Vagina (tissue), 2 donors: ENCODE results near the gene BTRC. TPM values are rescaled to one million over a fixed set of nuclear protein-coding genes. Genes with fewer than 3 reads are reported as not detected.

Experiments
- DNase-seq, 2 donors: peaks; one replicate each; pipeline ENCODE4 v3.0.0-alpha.2; 2017; ENCODE audit errors: extremely low spot score in 2 of 2
- H3K27ac ChIP-seq: fragments of 200-600 bp; sonication (generic); one replicate; pipeline ENCODE4 v1.5.1; 2019
- H3K27me3 ChIP-seq: fragments of 200-600 bp; sonication (generic); one replicate; pipeline ENCODE4 v1.5.1; 2019
- H3K36me3 ChIP-seq, 2 donors: fragments of 200-600 bp; sonication (generic); one replicate each; pipeline ENCODE4 v1.5.1; 2017 to 2019
- H3K4me1 ChIP-seq: fragments of 200-600 bp; sonication (generic); one replicate; pipeline ENCODE4 v1.5.1; 2019
- H3K4me3 ChIP-seq, 2 donors: fragments of 200-600 bp; sonication (generic); 1 replicate in 1 of 2; 2 replicates in 1 of 2; pipeline ENCODE4 v1.5.1; 2016 to 2019
- H3K9me3 ChIP-seq: fragments of 200-600 bp; sonication (generic); one replicate; pipeline ENCODE4 v1.5.1; 2019
- POLR2A ChIP-seq, 2 donors: fragments of 450-650 bp; IDR thresholded peaks; one replicate each; pipeline ENCODE4 v1.6.1; 2017; ENCODE audit warnings: antibody characterized with exemption in 2 of 2, mild to moderate bottlenecking in 2 of 2, moderate library complexity in 2 of 2
- POLR2AphosphoS5 ChIP-seq, 2 donors: sonication (generic); formaldehyde crosslinking; IDR thresholded peaks; one replicate each; pipeline ENCODE4 v1.9.0; 2017; ENCODE audit warnings: antibody characterized with exemption in 2 of 2, mild to moderate bottlenecking in 2 of 2, low read depth in 1 of 2; ENCODE audit not compliant: insufficient read depth in 1 of 2
- intact Hi-C: fragments of 100-400 bp; cut with DNase I; formaldehyde crosslinking; loops from one replicate; pipeline ENCODE4 v1.15.1; 2023
- total RNA-seq: library from RNA; depleted of rRNA; stranded (reverse); fragments of >200 nt; gene quantifications from one replicate; pipeline ENCODE4 v1.2.3, GENCODE V29; 2016
- TF ChIP-seq, protein P1 (sequence below), 3 experiments: fragments of 450-650 bp in 2 of 3; fragments of 200-600 bp in 1 of 3; sonication (generic) in 1 of 3; IDR thresholded peaks; one replicate each; pipeline ENCODE4 v1.5.1; 2017 to 2019; ENCODE audit warnings: antibody characterized with exemption in 3 of 3, mild to moderate bottlenecking in 2 of 3, moderate library complexity in 2 of 3

The BTRC gene
- total RNA-seq, 1 donor from 2014 or later = 12.5 TPM

DNA sequence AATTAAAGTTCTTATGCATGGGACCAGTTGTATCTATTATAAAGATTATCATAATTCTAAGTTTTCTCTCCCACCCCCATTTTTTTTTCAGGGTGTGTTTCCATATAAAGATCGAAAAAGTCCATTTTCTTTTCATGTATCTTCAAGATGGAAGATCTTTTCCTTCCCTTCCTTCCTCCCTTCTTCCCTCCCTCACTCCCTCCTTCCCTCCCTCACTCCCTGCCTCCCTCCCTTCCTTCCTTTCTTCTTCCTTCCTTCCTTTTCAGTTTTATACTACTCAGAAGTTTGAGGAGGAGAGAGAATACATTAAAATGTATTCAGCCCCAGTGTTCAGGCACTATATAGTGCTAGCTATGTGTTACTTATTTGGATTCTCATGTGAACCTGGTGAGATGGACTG is 136.1 kb downstream of the BTRC start:
- H3K36me3 ChIP-seq = no peaks in the 10 kb centered on the region
- intact Hi-C loops = no loop called here
- TF ChIP-seq POLR2A (IDR thresholded peaks at IDR 0.05) = no peak
- no peak for TF ChIP-seq POLR2AphosphoS5 (IDR thresholded peaks at IDR 0.05; ENCODE audit: insufficient read depth in 1 of 2, low read depth in 1 of 2)
- TF ChIP-seq, protein P1, sequence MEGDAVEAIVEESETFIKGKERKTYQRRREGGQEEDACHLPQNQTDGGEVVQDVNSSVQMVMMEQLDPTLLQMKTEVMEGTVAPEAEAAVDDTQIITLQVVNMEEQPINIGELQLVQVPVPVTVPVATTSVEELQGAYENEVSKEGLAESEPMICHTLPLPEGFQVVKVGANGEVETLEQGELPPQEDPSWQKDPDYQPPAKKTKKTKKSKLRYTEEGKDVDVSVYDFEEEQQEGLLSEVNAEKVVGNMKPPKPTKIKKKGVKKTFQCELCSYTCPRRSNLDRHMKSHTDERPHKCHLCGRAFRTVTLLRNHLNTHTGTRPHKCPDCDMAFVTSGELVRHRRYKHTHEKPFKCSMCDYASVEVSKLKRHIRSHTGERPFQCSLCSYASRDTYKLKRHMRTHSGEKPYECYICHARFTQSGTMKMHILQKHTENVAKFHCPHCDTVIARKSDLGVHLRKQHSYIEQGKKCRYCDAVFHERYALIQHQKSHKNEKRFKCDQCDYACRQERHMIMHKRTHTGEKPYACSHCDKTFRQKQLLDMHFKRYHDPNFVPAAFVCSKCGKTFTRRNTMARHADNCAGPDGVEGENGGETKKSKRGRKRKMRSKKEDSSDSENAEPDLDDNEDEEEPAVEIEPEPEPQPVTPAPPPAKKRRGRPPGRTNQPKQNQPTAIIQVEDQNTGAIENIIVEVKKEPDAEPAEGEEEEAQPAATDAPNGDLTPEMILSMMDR (IDR thresholded peaks at IDR 0.05) = no peak
- H3K27ac ChIP-seq = no peak overlapping the region
- H3K27me3 ChIP-seq = no peaks in the 10 kb centered on the region
- H3K4me3 ChIP-seq = no peak overlapping the region
- no peak for DNase-seq
- H3K4me1 ChIP-seq = peaks cover 9% of the 10 kb centered on the region
- no peaks in the 10 kb centered on the region for H3K9me3 ChIP-seq

DNA sequence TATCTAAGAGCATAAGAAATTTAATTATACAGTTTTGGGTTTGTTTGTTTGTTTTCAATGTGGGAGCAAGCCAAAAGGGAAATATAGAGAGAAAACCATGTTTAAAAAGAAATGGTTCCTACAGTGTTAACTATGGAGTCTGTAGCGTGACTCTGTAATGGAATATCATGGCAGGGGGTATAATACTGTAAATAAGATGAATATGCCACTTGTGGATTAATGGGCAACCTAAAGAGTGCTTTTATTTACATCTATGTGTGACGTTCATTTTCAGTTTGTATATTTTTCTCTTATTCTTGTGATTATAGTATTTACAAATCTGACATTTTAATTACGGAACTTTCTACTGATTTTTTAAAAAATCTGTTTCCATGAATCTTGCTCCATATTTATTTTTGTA is 138.2 kb downstream of the BTRC start:
- H3K4me3 ChIP-seq = no peak overlapping the region

DNA sequence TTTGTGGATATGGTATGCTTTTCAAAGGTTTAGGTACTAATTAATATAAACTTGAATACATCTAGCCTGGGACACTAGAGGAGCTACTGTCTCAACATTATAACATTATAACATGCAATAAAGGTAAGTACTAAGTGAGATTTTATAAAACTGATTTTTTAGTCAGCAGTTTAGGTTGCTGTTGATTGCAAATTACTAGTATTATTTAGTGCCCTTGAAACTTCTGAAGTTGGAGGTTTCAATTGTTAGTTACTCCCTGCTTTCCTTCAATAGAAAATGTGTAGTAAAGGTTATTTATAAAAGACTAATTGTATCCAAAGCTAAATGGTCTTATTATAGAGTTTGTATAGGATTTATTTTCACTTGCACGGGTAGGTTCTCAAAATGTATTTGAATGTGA is 138.8 kb downstream of the BTRC start:
- H3K36me3 ChIP-seq = no peaks in the 10 kb centered on the region
- intact Hi-C loops = no loop called here
- H3K27me3 ChIP-seq = no peaks in the 10 kb centered on the region
- no peak overlapping the region for H3K27ac ChIP-seq
- peaks cover 9% of the 10 kb centered on the region for H3K4me1 ChIP-seq
- H3K4me3 ChIP-seq = no peak overlapping the region
- H3K9me3 ChIP-seq = no peaks in the 10 kb centered on the region
- DNase-seq = no peak
- TF ChIP-seq, protein P1 (IDR thresholded peaks at IDR 0.05) = no peak
- TF ChIP-seq POLR2A (IDR thresholded peaks at IDR 0.05) (no peak), POLR2AphosphoS5 (IDR thresholded peaks at IDR 0.05; ENCODE audit: insufficient read depth in 1 of 2, low read depth in 1 of 2) (no peak)

More for the DNA sequence above, 138.2 kb downstream of the BTRC start:
- H3K27ac ChIP-seq = no peak overlapping the region
- no peaks in the 10 kb centered on the region for H3K36me3 ChIP-seq
- DNase-seq = no peak
- peaks cover 9% of the 10 kb centered on the region for H3K4me1 ChIP-seq
- intact Hi-C loops = no loop called here
- TF ChIP-seq, protein P1 (IDR thresholded peaks at IDR 0.05) = no peak
- TF ChIP-seq POLR2A (IDR thresholded peaks at IDR 0.05) = no peak
- TF ChIP-seq POLR2AphosphoS5 (IDR thresholded peaks at IDR 0.05; ENCODE audit: insufficient read depth in 1 of 2, low read depth in 1 of 2) = no peak
- no peaks in the 10 kb centered on the region for H3K9me3 ChIP-seq
- H3K27me3 ChIP-seq = no peaks in the 10 kb centered on the region

DNA sequence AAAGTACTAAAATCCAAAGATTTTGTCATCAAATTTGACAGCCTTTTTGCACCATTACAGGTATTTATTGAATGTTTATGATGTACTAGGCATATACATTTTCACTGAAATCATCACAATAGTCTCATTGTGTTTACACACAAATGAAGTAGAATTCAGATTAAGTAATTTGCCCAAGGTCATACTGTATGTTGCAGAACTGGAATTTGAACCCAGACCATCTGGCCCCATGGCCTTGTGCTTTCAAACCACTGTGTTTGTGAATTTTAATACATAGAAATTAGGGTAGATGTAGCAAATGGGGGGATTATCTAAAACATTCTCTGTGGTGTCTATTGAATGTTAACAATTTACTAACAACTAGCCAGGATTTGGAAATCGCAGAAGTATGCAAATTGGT is 139.3 kb downstream of the BTRC start:
- Histone ChIP-seq H3K27ac (no peak overlapping the region), H3K9me3 (no peaks in the 10 kb centered on the region), H3K27me3 (no peaks in the 10 kb centered on the region), H3K36me3 (no peaks in the 10 kb centered on the region), H3K4me3 (no peak overlapping the region), H3K4me1 (peaks cover 9% of the 10 kb centered on the region)
- intact Hi-C loops = no loop called here
- DNase-seq = no peak
- TF ChIP-seq, protein P1 (IDR thresholded peaks at IDR 0.05) = no peak
- no peak for TF ChIP-seq POLR2AphosphoS5 (IDR thresholded peaks at IDR 0.05; ENCODE audit: insufficient read depth in 1 of 2, low read depth in 1 of 2)
- no peak for TF ChIP-seq POLR2A (IDR thresholded peaks at IDR 0.05)

DNA sequence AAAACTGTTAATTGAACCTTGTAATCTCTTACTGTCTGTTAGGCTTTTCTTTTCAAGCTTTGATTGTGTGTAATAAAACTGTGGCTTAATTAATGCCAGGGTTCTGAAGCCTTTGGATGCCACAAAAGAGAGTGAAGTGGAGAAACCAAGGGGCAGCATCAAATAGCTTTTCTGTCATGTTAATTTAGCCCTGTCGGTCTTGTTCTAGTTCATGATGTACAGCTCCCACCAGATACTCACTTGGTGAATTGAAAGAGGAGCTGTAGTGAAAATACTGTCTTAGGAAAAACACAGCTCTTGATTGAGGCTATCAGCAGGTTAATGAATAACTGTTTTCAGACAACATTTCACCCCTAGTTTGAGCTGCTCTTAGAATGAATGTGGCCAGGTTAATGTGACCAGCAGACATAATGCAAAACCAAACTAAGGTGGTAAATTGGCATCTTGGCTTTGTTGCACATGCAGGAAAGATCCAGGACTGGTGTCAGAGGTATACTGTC is 139.9 kb downstream of the BTRC start:
- DNase-seq = no peak
- Histone ChIP-seq H3K4me1 (peaks cover 8% of the 10 kb centered on the region), H3K36me3 (no peaks in the 10 kb centered on the region), H3K27ac (no peak overlapping the region), H3K9me3 (no peaks in the 10 kb centered on the region), H3K4me3 (no peak overlapping the region), H3K27me3 (no peaks in the 10 kb centered on the region)
- TF ChIP-seq POLR2A (IDR thresholded peaks at IDR 0.05) (no peak), POLR2AphosphoS5 (IDR thresholded peaks at IDR 0.05; ENCODE audit: insufficient read depth in 1 of 2, low read depth in 1 of 2) (no peak)
- TF ChIP-seq, protein P1 (IDR thresholded peaks at IDR 0.05) = no peak
- intact Hi-C loops = no loop called here
